ENCODE measurements around the gene MYMK.
"Not testable (repeated sequence)": the region's sequence is repeated elsewhere in the genome, so short reads cannot be mapped to it uniquely, and the experiment has no call there.

MYMK gene

DNA sequence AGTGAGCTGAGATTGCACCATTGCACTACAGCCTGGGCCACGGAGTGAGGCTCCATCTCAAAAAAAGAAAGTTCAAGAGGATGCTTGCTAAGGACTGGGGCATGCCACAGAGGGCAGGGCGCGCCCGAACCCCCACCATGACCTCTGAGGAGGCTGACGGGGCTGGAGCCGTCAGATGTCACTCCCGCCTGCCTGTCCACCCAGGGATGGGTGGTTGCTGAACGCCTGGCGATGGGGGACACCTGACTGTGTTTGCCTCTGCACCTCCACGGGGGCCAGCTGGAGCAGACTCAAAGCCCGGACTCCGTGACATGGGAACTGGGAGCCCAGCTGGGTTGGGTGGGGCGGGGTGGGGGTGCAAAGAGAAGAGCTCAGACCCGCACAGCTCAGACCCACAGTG, 41.6 kb upstream of the MYMK start:
- Histone ChIP-seq H2BK15ac (replicated peaks; ENCODE audit: low read depth) (no peak overlapping the region), H3K27me3 (ENCODE audit: insufficient read depth, low read length, poor library complexity) (no peaks in the 10 kb centered on the region), H3K79me2 (ENCODE audit: control insufficient read depth, insufficient read depth, low read length) (no peaks in the 10 kb centered on the region), H3K36me3 (ENCODE audit: control insufficient read depth, insufficient read depth, low read length) (no peaks in the 10 kb centered on the region), H3K18ac (ENCODE audit: low read length) (no peak overlapping the region), H3K4me3 (ENCODE audit: low read length) (no peak overlapping the region), H3K4me1 (ENCODE audit: control insufficient read depth, low read depth, low read length) (no peaks in the 10 kb centered on the region), H3K9ac (ENCODE audit: low read length) (no peak overlapping the region), H4K8ac (ENCODE audit: low read depth, low read length) (no peak overlapping the region), H3K79me1 (ENCODE audit: low read length) (no peaks in the 10 kb centered on the region), H2AK5ac (ENCODE audit: low read length) (no peak overlapping the region), H4K5ac (ENCODE audit: low read length) (no peak overlapping the region), H3K27ac (ENCODE audit: low read depth, low read length) (no peak overlapping the region), H3K23ac (ENCODE audit: low read length) (no peak overlapping the region), H3K4me2 (ENCODE audit: low read length) (no peak overlapping the region), H3K4ac (ENCODE audit: low read depth, low read length) (no peak overlapping the region), H2BK120ac (ENCODE audit: low read depth, low read length) (no peak overlapping the region), H2BK5ac (ENCODE audit: low read length) (no peak overlapping the region), H3K56ac (ENCODE audit: low read length) (no peak overlapping the region)
- WGBS (ENCODE audit: extremely low coverage, insufficient coverage, low lambda C conversion rate), result no CpG with 5 or more reads among the region's 14 CpGs
- DNase-seq, result no peak

DNA sequence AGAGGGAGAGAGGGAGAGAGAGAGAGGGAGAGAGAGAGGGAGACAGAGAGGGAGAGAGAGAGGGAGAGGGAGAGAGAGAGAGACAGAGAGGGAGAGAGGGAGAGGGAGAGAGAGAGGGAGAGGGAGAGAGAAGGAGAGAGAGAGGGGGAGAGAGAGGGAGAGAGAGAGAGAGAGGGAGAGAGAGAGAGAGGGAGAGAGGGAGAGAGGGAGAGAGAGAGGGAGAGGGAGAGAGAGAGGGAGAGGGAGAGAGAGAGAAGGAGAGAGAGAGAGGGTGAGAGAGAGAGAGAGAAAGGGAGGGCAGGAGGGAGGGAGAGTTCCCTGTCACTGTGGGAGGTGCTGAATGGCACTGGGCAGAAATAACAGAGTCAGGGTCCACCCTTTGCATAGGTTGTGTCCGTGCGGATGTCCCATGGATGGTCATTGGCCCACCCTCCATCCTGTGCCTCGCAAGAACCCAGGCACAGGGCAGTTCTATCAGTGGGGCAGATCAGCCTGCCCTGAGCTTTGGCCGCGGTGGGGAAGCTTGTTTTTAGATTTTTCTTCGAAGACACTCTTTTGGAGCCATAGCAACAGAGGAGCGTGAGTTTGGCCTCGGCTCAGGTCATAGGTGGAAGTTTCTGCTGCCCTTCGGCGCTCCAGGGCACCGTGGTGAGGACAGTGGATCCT, 39.8 kb upstream of the MYMK start:
- no peak overlapping the region for H2BK5ac ChIP-seq (ENCODE audit: low read length)
- H3K23ac ChIP-seq (ENCODE audit: low read length), result no peak overlapping the region
- no peak overlapping the region for H3K4me3 ChIP-seq (ENCODE audit: low read length)
- H3K27me3 ChIP-seq (ENCODE audit: insufficient read depth, low read length, poor library complexity), result no peaks in the 10 kb centered on the region
- H4K8ac ChIP-seq (ENCODE audit: low read depth, low read length), result no peak overlapping the region
- WGBS (ENCODE audit: extremely low coverage, insufficient coverage, low lambda C conversion rate), result no CpG with 5 or more reads among the region's 11 CpGs
- no peak overlapping the region for H4K5ac ChIP-seq (ENCODE audit: low read length)
- no peak overlapping the region for H3K4me2 ChIP-seq (ENCODE audit: low read length)
- H2BK120ac ChIP-seq (ENCODE audit: low read depth, low read length), result no peak overlapping the region
- H3K36me3 ChIP-seq (ENCODE audit: control insufficient read depth, insufficient read depth, low read length), result no peaks in the 10 kb centered on the region
- no peak overlapping the region for H3K9ac ChIP-seq (ENCODE audit: low read length)
- no peaks in the 10 kb centered on the region for H3K4me1 ChIP-seq (ENCODE audit: control insufficient read depth, low read depth, low read length)
- H3K4ac ChIP-seq (ENCODE audit: low read depth, low read length), result no peak overlapping the region
- no peak overlapping the region for H3K56ac ChIP-seq (ENCODE audit: low read length)
- DNase-seq, result no peak
- no peak overlapping the region for H2AK5ac ChIP-seq (ENCODE audit: low read length)
- H3K79me1 ChIP-seq (ENCODE audit: low read length), result no peaks in the 10 kb centered on the region
- no peak overlapping the region for H3K27ac ChIP-seq (ENCODE audit: low read depth, low read length)
- no peaks in the 10 kb centered on the region for H3K79me2 ChIP-seq (ENCODE audit: control insufficient read depth, insufficient read depth, low read length)
- no peak overlapping the region for H3K18ac ChIP-seq (ENCODE audit: low read length)
- H2BK15ac ChIP-seq (replicated peaks; ENCODE audit: low read depth), result no peak overlapping the region

DNA sequence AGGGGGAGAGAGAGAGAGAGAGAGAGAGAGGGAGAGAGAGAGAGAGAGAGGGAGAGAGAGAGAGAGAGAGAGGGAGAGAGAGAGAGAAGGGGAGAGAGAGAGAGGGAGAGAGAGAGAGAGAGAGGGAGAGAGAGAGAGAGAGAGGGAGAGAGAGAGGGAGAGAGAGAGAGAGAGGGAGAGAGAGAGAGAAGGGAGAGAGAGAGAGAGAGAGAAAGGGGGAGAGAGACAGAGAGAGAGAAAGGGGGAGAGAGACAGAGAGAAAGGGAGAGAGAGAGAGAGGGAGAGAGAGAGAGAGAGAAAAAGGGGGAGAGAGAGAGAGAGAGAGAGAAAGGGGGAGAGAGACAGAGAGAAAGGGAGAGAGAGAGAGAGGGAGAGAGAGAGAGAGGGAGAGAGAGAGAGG, 39.1 kb upstream of the MYMK start:
- not testable (repeated sequence) for H2BK120ac ChIP-seq (ENCODE audit: low read depth, low read length); H3K56ac ChIP-seq (ENCODE audit: low read length); H3K4ac ChIP-seq (ENCODE audit: low read depth, low read length); H3K27me3 ChIP-seq (ENCODE audit: insufficient read depth, low read length, poor library complexity); H3K27ac ChIP-seq (ENCODE audit: low read depth, low read length); H3K4me2 ChIP-seq (ENCODE audit: low read length); H2BK5ac ChIP-seq (ENCODE audit: low read length); DNase-seq; H2BK15ac ChIP-seq (replicated peaks; ENCODE audit: low read depth); H3K4me3 ChIP-seq (ENCODE audit: low read length); H3K18ac ChIP-seq (ENCODE audit: low read length); H2AK5ac ChIP-seq (ENCODE audit: low read length); H3K79me2 ChIP-seq (ENCODE audit: control insufficient read depth, insufficient read depth, low read length); H4K5ac ChIP-seq (ENCODE audit: low read length); H3K23ac ChIP-seq (ENCODE audit: low read length); H3K9ac ChIP-seq (ENCODE audit: low read length); H3K79me1 ChIP-seq (ENCODE audit: low read length); H3K4me1 ChIP-seq (ENCODE audit: control insufficient read depth, low read depth, low read length); H4K8ac ChIP-seq (ENCODE audit: low read depth, low read length); H3K36me3 ChIP-seq (ENCODE audit: control insufficient read depth, insufficient read depth, low read length)

DNA sequence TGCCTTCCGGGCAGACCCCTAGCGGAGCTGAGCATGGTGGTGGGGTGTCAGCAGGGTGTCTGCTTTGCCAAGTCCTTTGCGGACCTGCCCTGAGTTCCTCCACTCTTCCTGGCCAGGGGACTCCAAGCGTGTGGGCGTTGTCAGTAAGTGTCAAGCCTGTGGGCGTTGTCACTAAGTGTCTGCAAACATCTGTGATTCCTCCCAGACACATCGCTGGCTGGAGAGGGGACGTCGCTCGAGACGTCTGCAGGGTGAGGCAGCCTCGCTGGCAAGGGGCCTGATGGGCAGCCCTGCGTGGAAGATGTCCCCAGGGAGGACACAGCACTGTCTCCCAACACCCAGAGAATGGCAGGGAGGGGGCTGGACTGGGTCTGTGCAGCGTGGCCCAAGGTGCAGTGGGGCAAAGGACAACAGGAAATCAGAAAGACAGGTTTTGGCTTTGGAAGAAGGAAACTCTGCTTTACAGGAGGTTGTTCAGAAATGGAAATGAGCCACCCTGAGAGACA, 38.6 kb upstream of the MYMK start:
- Histone ChIP-seq H3K4me3 (ENCODE audit: low read length) (no peak overlapping the region), H3K18ac (ENCODE audit: low read length) (no peak overlapping the region), H3K27ac (ENCODE audit: low read depth, low read length) (no peak overlapping the region), H3K23ac (ENCODE audit: low read length) (no peak overlapping the region), H3K4me1 (ENCODE audit: control insufficient read depth, low read depth, low read length) (peaks cover 7% of the 10 kb centered on the region), H2BK120ac (ENCODE audit: low read depth, low read length) (no peak overlapping the region), H3K27me3 (ENCODE audit: insufficient read depth, low read length, poor library complexity) (no peaks in the 10 kb centered on the region), H4K5ac (ENCODE audit: low read length) (no peak overlapping the region), H3K9ac (ENCODE audit: low read length) (no peak overlapping the region), H3K4ac (ENCODE audit: low read depth, low read length) (no peak overlapping the region), H3K56ac (ENCODE audit: low read length) (no peak overlapping the region), H2AK5ac (ENCODE audit: low read length) (no peak overlapping the region), H3K79me2 (ENCODE audit: control insufficient read depth, insufficient read depth, low read length) (no peaks in the 10 kb centered on the region), H2BK5ac (ENCODE audit: low read length) (no peak overlapping the region), H4K8ac (ENCODE audit: low read depth, low read length) (no peak overlapping the region), H3K36me3 (ENCODE audit: control insufficient read depth, insufficient read depth, low read length) (no peaks in the 10 kb centered on the region), H2BK15ac (replicated peaks; ENCODE audit: low read depth) (no peak overlapping the region), H3K4me2 (ENCODE audit: low read length) (no peak overlapping the region), H3K79me1 (ENCODE audit: low read length) (no peaks in the 10 kb centered on the region)
- WGBS (ENCODE audit: extremely low coverage, insufficient coverage, low lambda C conversion rate), result no CpG with 5 or more reads among the region's 14 CpGs
- DNase-seq, result no peak

DNA sequence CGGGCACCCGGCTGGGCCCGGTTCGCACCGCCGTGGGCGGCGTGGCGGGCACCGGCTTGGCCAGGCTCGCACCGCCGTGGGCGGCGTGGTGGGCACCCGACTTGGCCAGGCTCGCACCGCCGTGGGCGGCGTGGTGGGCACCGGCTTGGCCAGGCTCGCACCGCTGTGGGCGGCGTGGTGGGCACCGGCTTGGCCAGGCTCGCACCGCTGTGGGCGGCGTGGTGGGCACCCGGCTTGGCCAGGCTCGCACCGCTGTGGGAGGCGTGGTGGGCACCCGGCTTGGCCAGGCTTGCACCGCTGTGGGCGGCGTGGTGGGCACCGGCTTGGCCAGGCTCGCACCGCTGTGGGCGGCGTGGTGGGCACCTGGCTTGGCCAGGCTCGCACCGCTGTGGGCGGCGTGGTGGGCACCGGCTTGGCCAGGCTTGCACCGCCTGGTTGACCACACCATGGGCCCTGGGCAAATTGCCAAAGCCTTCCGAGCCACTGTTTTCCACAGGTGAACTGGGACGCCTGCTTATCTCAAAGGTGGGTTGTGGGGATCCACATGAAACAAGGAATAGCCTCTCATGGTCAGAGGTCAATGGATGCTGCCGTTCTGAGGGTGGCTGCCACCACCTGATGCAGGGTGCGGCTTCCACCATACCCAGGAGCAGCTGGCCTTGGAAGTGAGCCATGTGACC, 38.0 kb upstream of the MYMK start:
- Histone ChIP-seq H3K4ac (ENCODE audit: low read depth, low read length) (no peak overlapping the region), H3K4me1 (ENCODE audit: control insufficient read depth, low read depth, low read length) (peaks cover 10% of the 10 kb centered on the region), H3K4me2 (ENCODE audit: low read length) (no peak overlapping the region), H4K8ac (ENCODE audit: low read depth, low read length) (no peak overlapping the region), H3K23ac (ENCODE audit: low read length) (no peak overlapping the region), H2AK5ac (ENCODE audit: low read length) (no peak overlapping the region), H4K5ac (ENCODE audit: low read length) (no peak overlapping the region), H3K4me3 (ENCODE audit: low read length) (no peak overlapping the region), H3K18ac (ENCODE audit: low read length) (no peak overlapping the region), H2BK120ac (ENCODE audit: low read depth, low read length) (no peak overlapping the region), H3K79me1 (ENCODE audit: low read length) (no peaks in the 10 kb centered on the region), H2BK5ac (ENCODE audit: low read length) (no peak overlapping the region), H3K27ac (ENCODE audit: low read depth, low read length) (no peak overlapping the region), H2BK15ac (replicated peaks; ENCODE audit: low read depth) (no peak overlapping the region), H3K79me2 (ENCODE audit: control insufficient read depth, insufficient read depth, low read length) (no peaks in the 10 kb centered on the region), H3K56ac (ENCODE audit: low read length) (no peak overlapping the region), H3K36me3 (ENCODE audit: control insufficient read depth, insufficient read depth, low read length) (no peaks in the 10 kb centered on the region), H3K9ac (ENCODE audit: low read length) (no peak overlapping the region), H3K27me3 (ENCODE audit: insufficient read depth, low read length, poor library complexity) (no peaks in the 10 kb centered on the region)
- DNase-seq, result no peak
- no CpG with 5 or more reads among the region's 54 CpGs for WGBS (ENCODE audit: extremely low coverage, insufficient coverage, low lambda C conversion rate)

All from mesendoderm (in vitro differentiated cells).